Measurements from ENCODE around the gene CDK8. TPM values are rescaled to one million over a fixed set of nuclear protein-coding genes. Genes with fewer than 3 reads are reported as not detected.

The CDK8 gene
- total and polyA plus RNA-seq, 9 of the 15 experiments (the other 6 are each of a cell fraction or from before 2014, with no cell fraction given) = 11.3 to 33.7 (median 20.3) TPM

DNA sequence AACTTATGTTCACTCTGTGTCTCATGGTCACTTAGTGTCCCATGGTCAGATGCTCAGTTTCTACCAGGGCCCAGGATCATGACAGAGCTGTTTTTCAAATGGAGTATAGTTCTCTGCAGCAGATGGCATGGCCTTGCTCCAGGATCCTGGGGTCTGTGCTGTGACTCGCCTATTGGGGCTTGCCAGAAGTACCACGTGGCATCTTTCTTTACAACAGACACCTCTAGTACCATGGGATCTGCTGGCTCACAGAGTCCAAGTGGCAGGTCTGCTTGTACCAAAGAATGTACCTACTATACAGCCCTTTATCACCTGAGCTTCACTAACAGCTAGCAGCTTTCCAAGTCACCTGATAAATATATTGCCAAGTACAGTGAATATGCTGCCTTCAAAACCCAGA lies 25.8 kb upstream of the CDK8 start:
- ChIA-PET CTCF (ENCODE audit: low intra/inter-chr PET ratio) (no interaction called here), POLR2A (interaction anchor here (0.6 to 1.3 kb wide), 2 partner anchors 14 to 18 kb away, joined by 3 to 4 read pairs; no protein-coding TSS in a partner anchor)
- TF ChIP-seq CEBPB (tag; IDR thresholded peaks at IDR 0.05) (no peak), ZNF57 (CRISPR knock-in tag; IDR thresholded peaks at IDR 0.05) (no peak), POLR3A (IDR thresholded peaks at IDR 0.05; ENCODE audit: borderline replicate concordance, extremely low read depth, insufficient read depth, insufficient read length) (no peak), NBN (IDR thresholded peaks at IDR 0.05; ENCODE audit: low read depth) (no peak), PCBP1 (IDR thresholded peaks at IDR 0.05; ENCODE audit: low read depth, low read length, poor library complexity, severe bottlenecking) (no peak), ZNF445 (CRISPR knock-in tag; IDR thresholded peaks at IDR 0.05; ENCODE audit: low read depth) (no peak), ETS2 (tag; IDR thresholded peaks at IDR 0.05; ENCODE audit: borderline replicate concordance, poor library complexity, severe bottlenecking) (no peak), ZBTB8A (IDR thresholded peaks at IDR 0.05; ENCODE audit: partially characterized antibody) (no peak), BMI1 (IDR thresholded peaks at IDR 0.05; ENCODE audit: low read length) (no peak), CTBP1 (IDR thresholded peaks at IDR 0.05; ENCODE audit: borderline replicate concordance) (no peak)
- TF ChIP-seq, protein P1, sequence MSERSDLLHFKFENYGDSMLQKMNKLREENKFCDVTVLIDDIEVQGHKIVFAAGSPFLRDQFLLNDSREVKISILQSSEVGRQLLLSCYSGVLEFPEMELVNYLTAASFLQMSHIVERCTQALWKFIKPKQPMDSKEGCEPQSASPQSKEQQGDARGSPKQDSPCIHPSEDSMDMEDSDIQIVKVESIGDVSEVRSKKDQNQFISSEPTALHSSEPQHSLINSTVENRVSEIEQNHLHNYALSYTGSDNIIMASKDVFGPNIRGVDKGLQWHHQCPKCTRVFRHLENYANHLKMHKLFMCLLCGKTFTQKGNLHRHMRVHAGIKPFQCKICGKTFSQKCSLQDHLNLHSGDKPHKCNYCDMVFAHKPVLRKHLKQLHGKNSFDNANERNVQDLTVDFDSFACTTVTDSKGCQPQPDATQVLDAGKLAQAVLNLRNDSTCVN (CRISPR knock-in tag; IDR thresholded peaks at IDR 0.05) = no peak
- Histone ChIP-seq H3K4me2 (ENCODE audit: insufficient read depth, low read length) (no peak overlapping the region), H3K4me3 (no peak overlapping the region), H3K9ac (ENCODE audit: insufficient read depth in 1 of 2, low read depth in 2 of 2, low read length in 2 of 2) (no peak overlapping the region), H3K27me3 (ENCODE audit: control insufficient read depth in 2 of 2, insufficient read depth in 2 of 2, low read length in 2 of 2) (no peaks in the 10 kb centered on the region), H3K79me2 (ENCODE audit: control insufficient read depth, insufficient read depth, low read length) (no peaks in the 10 kb centered on the region), H3K4me1 (replicated peaks in 1 of 2; ENCODE audit: control insufficient read depth in 2 of 2, insufficient read depth in 2 of 2, low read length in 2 of 2) (peaks cover 8 to 12% of the 10 kb centered on the region in 2 experiments; a peak in 4 of 5 replicates), H3K9me3 (replicated peaks; ENCODE audit: control insufficient read depth, insufficient read depth, low read depth, low read length) (no peaks in the 10 kb centered on the region), H3K27ac (ENCODE audit: extremely low read depth, low read depth, low read length) (no peak overlapping the region), H4K20me1 (replicated peaks; ENCODE audit: control insufficient read depth, insufficient read depth, low read length) (no peaks in the 10 kb centered on the region), H3K9me1 (ENCODE audit: control insufficient read depth, insufficient read depth, low read length) (no peaks in the 10 kb centered on the region), H3K36me3 (ENCODE audit: control insufficient read depth, insufficient read depth, low read length) (no peaks in the 10 kb centered on the region), H2AFZ (ENCODE audit: low read depth, low read length) (no peak overlapping the region)
- in situ Hi-C loops (cut with MboI) = no loop called here
- no peak for DNase-seq (ENCODE audit: extremely low read depth in 1 of 4, low spot score in 3 of 4)
- FAIRE-seq = no peak
- WGBS (ENCODE audit: insufficient coverage, low coverage, missing lambda C conversion rate) = 27% methylated on average over 2 of the region's 2 CpGs
- intact Hi-C loops (cut with micrococcal nuclease) = no loop called here
- BruUV-seq (replicated peaks) = no TSS peak
- ATAC-seq = no peak

Data from K562 (cell line).